Epithelial cell of umbilical artery (primary cell): Measurements from ENCODE around the gene NT5C. TPM values are rescaled to one million over a fixed set of nuclear protein-coding genes. Genes with fewer than 3 reads are reported as not detected.

ENCODE experiments used
- total RNA-seq: library from RNA; depleted of rRNA; stranded (reverse); fragments of >200 nt; gene quantifications from 2 replicates; pipeline ENCODE4 v1.2.3, GENCODE V29; 2014

Gene NT5C
- 28.1 and 57.2 TPM in 2 replicates for total RNA-seq

GRCh38 chr17:75131278-75132017 lies at the start of gene NT5C:
Gene NT5C, minus strand, starts transcription at chr17:75131742. Its CDS starts 35 bp downstream, at chr17:75131707.

DNA sequence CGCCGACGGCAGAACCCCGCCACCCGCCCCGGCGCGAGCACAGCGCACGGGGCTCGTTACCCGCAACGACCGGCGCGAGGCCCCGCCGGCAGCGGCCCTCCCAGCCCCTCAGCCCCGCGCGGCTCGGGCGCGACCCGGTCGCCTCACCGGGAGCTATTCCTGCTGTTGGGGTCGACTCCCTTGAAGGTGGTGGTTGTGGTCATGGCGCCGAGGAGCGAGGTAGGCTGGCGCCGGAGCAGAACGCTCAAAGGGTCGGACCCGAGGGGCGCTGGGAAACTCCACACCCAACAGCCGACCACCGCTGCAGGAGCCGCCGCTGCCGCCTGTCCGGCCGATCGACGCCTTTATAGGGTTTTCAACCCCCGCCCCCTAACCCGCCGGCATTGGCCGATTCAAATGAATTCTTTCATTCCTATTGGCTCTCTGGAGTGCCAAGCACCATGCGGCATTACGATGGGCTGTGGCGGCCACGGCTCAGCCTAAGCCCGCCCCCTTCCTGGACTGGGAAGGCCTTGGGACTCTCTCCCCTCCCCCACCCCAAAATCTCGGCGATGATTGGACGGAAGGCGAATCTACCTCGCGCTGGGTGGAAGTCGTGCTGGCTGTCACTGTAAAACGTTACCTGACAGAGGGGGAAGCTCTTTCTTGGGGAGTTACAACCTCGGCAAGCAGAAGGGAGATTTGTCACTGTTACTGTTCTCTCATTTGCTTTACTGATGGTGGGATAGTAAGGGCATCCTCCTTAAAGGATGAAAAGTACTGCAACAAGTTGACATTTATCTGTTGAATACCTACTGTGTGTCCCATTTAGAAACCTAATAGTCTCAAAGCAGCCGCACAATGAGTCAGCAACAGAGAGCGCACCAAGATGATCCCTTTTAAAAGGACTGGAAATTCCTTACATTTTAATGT lies 22.9 kb upstream of the NT5C start, which contains the start of gene JPT1:
TSS of gene JPT1 (minus strand) at position 318 of the 912 bp plus-strand sequence. CDS start at position 203, 115 bp downstream.

DNA sequence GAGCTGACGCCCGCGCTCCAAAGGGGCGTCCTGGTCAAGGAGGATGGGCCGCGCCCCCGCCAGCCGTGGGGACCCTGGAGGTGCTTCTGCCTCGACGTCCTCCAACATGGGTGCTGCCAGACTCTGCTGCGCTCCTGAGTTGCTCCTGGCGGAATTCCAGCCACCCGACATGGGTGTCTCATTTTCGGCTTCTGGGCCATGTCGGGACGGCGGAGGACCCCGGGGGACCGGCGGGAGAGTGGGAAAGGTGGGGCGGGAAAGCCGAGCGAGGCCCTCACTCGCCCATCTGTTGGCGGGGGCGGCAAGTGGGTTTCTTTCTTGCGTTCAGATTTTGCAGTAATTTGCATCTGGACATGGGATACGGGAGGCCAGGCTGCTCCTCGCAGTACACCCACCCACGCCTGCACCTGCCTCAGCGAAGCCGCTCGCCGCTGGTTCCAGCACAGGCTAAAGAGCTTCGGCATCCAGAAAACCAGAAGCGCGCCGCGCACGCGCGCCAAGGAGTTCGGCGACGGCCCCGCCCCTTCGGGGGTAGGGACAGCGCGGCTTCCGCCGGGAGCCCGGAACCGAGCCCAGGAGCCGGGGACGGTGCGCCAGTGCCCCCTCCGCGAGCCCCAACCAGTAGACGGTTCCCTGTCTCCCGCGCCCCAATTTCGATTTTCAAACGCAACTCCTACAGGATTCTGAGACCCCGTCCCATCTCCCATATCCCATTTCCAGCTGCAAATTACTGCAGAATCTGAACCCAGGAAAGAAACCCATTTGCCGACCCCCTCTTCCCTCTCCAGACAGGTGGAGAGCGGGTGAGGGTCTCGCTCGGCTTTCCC lies 21.9 kb downstream of the NT5C start, which contains the start of gene ARMC7:
TSS of gene ARMC7 (plus strand) at position 563 of the 827 bp plus-strand sequence. CDS start 320 bp downstream, outside the sequence.

DNA sequence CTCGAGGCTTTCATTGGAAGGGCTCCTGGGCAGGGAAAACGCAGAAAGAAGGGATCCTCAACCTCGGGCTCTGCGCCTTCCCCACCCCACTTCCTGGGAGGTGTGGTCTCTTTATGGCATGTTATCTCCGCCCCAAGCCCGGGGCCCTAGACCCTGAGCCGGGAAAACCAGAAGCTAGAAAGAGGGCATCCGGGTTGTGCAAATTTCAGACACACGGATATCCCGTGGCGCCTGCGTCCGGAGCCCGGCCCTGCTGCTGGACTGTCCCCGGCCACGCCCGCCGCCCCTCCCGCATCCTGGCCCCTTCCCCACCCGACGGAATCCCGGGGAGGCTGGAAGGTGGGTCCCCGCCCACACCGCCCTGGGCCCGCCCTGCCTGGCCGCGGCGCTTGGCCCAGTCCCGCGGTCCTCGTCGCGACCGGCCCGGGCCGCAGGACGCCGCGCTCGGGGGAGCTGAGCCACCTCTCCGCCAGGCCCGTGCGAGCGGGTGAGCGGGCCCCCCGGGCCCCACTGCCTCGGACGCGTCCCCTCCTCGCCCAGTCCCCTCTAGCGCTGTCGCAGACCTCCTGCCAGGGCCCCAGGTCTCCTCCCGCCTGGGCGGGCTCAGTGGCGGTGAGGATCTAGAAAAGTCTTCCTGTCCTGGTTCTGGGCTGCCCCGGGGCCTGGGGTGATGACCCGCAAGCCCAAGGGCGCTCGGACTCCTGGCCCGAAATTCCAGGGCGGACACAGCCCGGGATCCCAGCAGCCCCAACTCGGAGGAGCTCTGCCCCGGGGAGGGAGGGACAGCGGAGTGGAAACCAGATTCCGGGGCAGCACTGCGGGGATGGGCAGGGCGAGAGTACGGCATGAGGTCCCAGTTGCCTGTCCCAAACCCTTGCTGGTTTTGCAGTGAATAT lies 43.7 kb downstream of the NT5C start, which contains the start of gene SLC16A5:
TSS of gene SLC16A5 (plus strand) at position 397 of the 896 bp plus-strand sequence. CDS start 5,683 bp downstream, outside the sequence.

Other genes with a start within 250 kb of the NT5C start
- gene FADS6, start 238.1 kb downstream of the NT5C start, total RNA-seq: not detected in 2 replicates
- gene USH1G, start 208.5 kb downstream of the NT5C start, total RNA-seq: not detected in 2 replicates
- gene OTOP2, start 207.5 kb downstream of the NT5C start, total RNA-seq: not detected in 2 replicates
- not detected in 2 replicates for gene OTOP3, start 195.8 kb downstream of the NT5C start, total RNA-seq
- 12.3 and 21.7 TPM in 2 replicates for gene HID1, start 159.0 kb downstream of the NT5C start, total RNA-seq
- 13.4 and 18.8 TPM in 2 replicates for gene CDR2L, start 144.1 kb downstream of the NT5C start, total RNA-seq
- 45.1 and 46.4 TPM in 2 replicates for gene MRPL58, start 119.1 kb downstream of the NT5C start, total RNA-seq
- 221 and 285 TPM in 2 replicates for gene ATP5PD, start 84.8 kb downstream of the NT5C start, total RNA-seq
- gene KCTD2, start 84.5 kb downstream of the NT5C start, total RNA-seq: 10.1 and 13.2 TPM in 2 replicates
- gene SLC16A5, start 43.8 kb downstream of the NT5C start, total RNA-seq: 8.8 and 16.9 TPM in 2 replicates
- gene ARMC7, start 21.8 kb downstream of the NT5C start, total RNA-seq: 1.6 and 2.0 TPM in 2 replicates
- gene JPT1, start 22.8 kb upstream of the NT5C start, total RNA-seq: 225 and 262 TPM in 2 replicates
- gene SUMO2, start 51.2 kb upstream of the NT5C start, total RNA-seq: 137 and 147 TPM in 2 replicates
- 42.9 and 45.9 TPM in 2 replicates for gene NUP85, start 73.9 kb upstream of the NT5C start, total RNA-seq
- gene GGA3, start 129.9 kb upstream of the NT5C start, total RNA-seq: 8.4 and 10.6 TPM in 2 replicates
- gene MRPS7, start 130.1 kb upstream of the NT5C start, total RNA-seq: 82.8 and 85.8 TPM in 2 replicates
- gene MIF4GD, start 139.5 kb upstream of the NT5C start, total RNA-seq: 10.4 and 13.4 TPM in 2 replicates
- 12.3 and 17.6 TPM in 2 replicates for gene SLC25A19, start 157.7 kb upstream of the NT5C start, total RNA-seq